RCC 7860 (cell line): Measurements from ENCODE around the gene ARMC10.
"Not testable (repeated sequence)": the region's sequence is repeated elsewhere in the genome, so short reads cannot be mapped to it uniquely, and the experiment has no call there.

ENCODE experiments used
- DNase-seq: peaks from one replicate; pipeline ENCODE4 v3.0.0-alpha.2; 2015; ENCODE audit warnings: low spot score
- FAIRE-seq: peaks from 2 replicates; lab custom pipeline; 2012; peaks lifted over from hg19 to GRCh38; lab: Jason Lieb, UNC

ARMC10 gene

GRCh38 chr7:103120362-103120761 lies 45.4 kb downstream of the ARMC10 start:
- no peak for FAIRE-seq

DNA sequence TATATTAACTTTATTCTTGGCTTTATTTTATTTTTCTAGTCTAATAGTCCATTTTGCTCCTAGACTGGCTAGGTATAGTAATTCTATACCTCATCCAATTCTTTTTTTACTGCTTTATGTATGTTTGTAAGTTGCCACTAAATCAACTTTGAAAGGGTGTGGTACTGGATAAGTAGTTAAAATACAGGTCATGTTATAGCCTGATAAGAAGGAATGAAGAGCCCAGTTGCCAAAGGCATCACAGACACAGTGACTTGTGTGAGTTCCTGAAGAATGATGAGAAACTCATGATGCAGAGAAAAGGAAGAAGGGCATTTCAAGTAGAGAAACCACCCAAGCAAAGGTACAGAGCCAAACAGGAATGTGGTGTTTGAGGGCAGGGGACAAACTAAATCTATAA lies 46.7 kb downstream of the ARMC10 start:
- no peak for FAIRE-seq
- no peak for DNase-seq

More at GRCh38 chr7:103120362-103120761, 45.4 kb downstream of the ARMC10 start:
- no peak for DNase-seq

DNA sequence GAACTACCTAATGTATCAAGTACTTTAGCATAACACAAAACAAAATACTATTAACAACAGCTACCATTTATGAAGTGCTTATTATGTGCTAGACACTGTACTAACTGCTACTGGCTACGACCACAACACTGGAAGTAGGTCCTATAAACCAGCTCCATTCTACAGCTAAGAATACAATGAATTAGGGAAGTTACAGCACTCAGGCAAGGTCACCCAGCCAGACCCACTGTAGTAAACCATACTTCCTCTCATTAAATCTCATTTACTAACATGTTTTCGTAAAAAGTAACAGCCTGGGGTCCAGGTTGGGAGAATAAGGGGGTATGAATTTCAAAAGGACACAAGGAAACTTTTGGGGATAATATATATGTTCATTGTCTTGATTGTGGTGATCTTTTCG lies 48.6 kb downstream of the ARMC10 start:
- no peak for FAIRE-seq

DNA sequence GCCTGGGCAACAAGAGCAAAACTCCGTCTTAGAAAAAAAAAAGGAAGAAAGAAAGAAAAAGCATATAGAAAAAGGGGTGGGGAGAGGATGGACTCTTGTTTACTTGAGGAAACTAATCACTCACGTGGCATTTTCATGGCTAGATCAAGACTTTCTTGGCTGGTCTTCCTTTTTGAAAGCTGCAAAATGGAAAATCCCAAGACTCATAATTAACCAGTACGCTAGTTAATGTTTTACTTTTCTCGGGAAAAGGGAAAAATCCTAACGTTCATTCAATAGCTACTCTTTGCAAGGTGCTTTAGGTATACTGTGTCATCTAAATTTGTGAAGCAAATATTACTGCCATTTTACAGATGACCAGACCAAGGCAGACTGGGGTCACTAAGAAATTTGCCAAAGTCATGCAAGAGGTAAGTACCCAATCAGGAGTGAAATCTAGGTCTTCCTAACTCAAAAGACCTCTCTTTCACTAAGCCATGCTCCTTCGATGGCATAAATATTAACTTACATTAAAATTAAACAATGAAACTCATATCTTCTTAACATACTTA lies 49.6 kb downstream of the ARMC10 start:
- FAIRE-seq, result peak; percentile 86
- peak; percentile 59 for DNase-seq

More for the DNA sequence above, 48.6 kb downstream of the ARMC10 start:
- DNase-seq, result no peak

DNA sequence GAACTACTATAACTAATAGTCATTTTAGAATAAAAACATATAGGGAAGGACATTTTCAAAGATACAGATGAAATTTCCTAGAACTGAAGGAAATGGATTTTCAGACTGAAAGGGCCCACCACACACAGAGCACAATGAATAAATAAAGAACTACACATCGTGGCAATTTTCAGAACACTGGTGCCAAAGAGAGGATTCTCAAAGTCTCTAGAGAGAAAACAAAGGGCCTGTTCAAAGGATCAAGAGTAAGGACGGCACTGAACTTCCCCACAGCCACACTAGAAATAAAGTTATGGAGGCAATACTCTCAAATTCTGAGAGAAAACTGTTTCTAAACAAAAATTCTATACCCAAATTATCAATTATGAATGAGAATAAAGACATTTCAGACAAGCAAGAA lies 52.1 kb downstream of the ARMC10 start:
- DNase-seq (no peak), FAIRE-seq (no peak)

DNA sequence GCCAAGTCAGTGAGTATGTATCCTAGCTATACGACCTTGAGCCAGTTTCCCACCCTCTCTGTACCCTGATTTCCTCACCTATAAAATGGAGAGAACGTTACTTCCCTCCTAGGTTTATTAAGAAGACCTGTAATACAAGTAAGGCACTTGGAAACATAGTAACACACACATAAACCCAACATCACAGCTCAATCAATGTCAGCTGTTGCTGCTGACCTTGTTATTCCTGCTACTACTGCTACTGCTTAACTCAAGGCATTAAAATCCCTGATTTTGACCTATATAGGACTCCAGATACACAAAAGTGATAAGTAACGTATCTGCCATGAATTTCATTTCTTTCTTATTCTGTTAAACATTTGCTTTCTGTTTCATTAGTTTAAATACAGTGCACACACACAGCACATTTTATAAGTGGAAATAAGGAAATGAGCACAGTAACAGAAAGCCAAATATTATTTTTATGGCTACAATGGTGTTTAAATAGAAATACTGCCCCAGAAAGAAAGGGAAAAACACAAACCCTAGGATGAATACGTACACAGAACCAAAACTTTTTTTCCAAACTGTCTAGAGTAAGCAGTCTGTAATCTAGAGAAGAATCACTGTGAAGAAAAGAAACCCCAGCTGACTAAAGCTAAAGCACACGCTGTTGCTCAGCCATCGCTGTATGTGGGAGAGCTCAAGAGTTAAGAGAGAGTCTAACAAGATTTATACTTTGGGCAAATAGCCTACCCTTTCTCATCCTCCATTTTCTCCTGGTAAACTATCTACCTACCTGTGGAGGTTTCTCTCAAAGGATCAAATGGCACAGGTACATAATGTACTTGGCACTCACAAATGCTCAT lies 55.0 kb downstream of the ARMC10 start:
- FAIRE-seq, result no peak
- DNase-seq, result no peak

DNA sequence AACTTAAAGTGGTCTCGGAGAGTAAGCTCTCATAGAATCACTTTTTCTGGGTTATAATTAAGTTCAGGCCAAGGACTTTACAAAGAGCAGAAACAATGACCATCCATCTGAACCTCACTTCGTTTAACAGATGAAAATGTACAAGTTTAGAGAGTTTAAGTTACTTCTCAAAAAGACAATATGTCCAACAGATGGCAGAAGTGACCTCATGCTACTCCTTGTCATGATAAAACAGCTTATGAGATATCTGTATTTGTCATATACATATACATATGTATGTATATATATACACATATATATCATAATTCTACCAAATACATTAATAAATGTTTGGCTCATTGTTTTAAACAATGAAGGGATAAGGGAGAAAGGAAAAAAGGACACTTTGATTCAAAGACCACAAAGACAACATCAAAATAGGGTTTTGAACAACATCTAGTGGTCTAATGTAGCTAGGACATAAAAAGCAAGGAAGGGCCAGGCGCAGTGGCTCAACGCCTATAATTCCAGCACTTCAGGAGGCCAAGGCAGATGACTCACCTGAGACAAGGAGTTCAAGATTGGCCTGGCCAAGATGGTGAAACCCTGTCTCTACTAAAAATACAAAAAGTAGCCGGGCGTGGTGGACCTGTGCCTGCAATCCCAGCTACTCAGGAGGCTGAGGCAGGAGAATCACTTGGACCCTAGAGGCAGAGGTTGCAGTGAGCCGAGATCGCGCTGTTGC lies 56.1 kb downstream of the ARMC10 start:
- DNase-seq (no peak), FAIRE-seq (no peak)

- no peak for FAIRE-seq
- no peak for DNase-seq
Observed at GRCh38 chr7:103132995-103133688, 58.2 kb downstream of the ARMC10 start.

DNA sequence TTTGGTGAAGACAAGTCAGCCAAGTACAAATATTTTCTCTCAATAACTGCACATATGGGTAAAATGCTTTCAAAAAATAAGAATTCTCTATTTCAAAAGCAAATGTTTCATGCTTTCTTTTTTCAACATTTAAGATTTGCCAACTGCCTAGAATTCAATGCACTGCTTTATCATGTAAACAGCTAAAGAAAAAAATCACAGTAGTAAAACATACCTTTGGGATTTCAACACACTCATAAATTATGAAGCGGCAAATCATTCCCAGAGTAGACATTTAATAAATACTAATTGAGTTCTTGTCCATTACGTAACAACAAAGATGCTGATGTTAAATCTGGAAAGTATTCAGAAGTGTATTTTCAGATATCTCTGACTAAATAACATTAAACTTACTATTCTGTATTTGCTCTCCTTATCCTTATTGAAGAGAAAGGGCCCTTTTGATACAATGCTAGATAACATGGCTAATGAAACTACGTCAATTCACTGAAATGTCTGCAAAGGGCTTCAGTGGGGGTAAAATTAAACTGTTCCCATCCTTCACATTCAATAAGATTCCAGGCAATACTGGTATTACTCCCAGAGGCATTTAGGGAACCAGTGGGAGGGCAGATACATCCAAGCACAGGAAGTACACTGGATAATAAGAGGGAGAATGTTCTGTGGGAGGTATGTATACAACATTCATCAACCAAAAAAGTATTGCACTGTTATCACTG lies 60.1 kb downstream of the ARMC10 start:
- DNase-seq, result no peak
- FAIRE-seq, result no peak

DNA sequence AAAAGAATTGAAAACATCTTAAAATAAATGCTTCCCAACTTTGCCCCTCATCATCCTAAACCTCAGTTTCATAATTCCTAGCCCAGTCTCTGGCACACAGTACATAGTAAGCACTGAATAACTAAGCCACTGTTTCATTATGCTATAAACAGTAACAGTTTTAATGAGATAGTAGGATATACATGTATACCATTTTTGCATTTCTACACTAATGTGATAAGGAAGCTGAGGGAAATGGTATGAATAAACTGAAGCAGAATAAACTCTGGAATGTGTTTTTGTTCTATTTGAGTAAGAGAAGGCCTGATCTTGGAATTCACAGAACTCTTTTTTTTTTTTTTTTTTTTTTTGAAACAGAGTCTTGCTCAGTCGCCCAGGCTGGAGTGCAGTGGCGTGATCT lies 65.1 kb downstream of the ARMC10 start:
- no peak for FAIRE-seq

GRCh38 chr7:103140685-103141084 lies 65.7 kb downstream of the ARMC10 start:
- FAIRE-seq (no peak), DNase-seq (no peak)

More for the DNA sequence above, 65.1 kb downstream of the ARMC10 start:
- no peak for DNase-seq

- FAIRE-seq, result peak; percentile 67
- peak; percentile 59 for DNase-seq
Observed at GRCh38 chr7:103141753-103142404, 66.9 kb downstream of the ARMC10 start.

GRCh38 chr7:103142494-103142893 lies 67.6 kb downstream of the ARMC10 start:
- FAIRE-seq (no peak), DNase-seq (no peak)

GRCh38 chr7:103143868-103144267 lies 68.9 kb downstream of the ARMC10 start:
- no peak for DNase-seq
- FAIRE-seq, result no peak

GRCh38 chr7:103144754-103145153 lies 69.8 kb downstream of the ARMC10 start:
- DNase-seq, FAIRE-seq: not testable (repeated sequence)

DNA sequence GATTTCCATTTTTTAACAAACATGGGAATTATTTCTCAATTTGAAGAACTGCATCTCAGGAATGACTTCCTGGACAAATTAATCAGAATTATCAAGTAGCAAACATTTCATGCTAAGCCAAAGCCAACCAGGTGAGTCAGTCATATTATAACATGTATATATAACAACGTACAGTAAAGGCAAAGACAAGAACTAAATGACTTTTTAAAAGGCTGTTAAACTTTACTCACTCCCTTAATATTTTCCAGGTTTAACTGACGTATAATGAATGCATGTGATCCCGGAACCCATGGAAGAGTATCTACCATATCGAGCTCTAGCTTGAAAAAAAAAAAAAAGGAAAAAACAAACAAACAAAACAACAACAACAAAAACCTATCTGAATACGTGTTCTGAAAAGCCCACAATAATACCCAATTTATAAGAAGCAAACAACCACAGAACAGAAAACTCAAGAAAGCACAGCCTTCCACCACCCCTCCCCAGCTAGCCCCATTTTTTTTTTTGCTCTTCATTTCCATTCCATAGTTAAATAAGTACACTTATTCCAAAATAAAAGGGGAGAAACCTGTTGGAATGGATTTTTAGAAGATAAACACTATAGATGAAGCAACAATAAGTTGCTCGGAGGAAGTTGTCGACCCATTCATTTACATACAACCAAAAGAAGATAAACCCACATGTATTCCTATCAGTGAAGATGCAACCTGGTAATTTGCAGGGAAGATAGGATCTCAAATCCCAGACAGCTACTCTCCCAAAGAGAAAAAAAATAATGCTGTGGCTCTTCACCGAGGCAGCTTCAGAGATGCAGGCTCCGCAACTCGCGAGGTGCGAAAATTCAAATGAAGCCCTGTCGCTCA lies 73.4 kb downstream of the ARMC10 start:
- DNase-seq (no peak), FAIRE-seq (no peak)
